HG02870 (cell line): Measurements from ENCODE around the gene GRM4.

Source experiments
- ATAC-seq: cut with Tn5 transposase; IDR thresholded peaks from one replicate; pipeline ENCODE4 v1.9.1; 2021; ENCODE audit warnings: mild to moderate bottlenecking, moderate library complexity; ENCODE audit not compliant: unreplicated experiment

The GRM4 gene

DNA sequence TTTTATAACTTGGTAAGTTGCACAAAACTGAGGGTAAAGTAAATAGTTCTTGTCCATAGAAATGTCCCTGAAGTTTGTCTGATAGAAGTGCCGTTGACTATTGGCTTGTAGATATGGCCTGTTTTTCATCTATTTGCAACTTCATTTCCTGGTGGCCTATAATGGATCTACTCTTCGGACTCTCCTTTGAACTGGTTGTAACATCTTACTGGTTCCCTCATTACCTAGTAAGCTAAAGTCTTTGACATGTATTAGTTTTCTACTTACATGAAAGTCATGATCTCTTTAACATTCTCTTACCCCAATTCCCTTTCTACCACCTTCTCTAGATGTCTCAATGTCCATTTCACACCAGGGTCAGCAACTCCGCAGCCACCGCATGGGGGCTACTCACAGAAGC, 146.3 kb downstream of the GRM4 start:
- ATAC-seq, result no peak

- ATAC-seq, result no peak
Measured at GRCh38 chr6:33998660-33999059, 147.2 kb downstream of the GRM4 start.

DNA sequence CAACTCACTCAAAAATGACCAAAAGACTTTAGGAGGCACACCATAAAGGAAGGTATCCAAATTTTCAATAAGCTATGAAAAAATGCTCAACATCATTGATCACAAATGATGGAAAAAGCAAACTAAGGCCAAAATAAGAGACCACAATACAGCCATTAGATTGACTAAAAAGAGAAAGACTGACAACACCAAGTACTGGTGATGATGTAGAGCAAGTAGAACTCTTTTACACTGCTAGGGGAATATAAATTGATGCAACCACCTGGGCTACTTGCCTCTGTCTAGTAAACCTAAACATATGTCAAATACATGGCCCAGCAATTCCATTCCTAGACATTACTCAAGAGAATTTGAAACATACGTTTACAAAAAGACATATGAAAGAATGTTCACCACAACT, 148.6 kb downstream of the GRM4 start:
- no peak for ATAC-seq

DNA sequence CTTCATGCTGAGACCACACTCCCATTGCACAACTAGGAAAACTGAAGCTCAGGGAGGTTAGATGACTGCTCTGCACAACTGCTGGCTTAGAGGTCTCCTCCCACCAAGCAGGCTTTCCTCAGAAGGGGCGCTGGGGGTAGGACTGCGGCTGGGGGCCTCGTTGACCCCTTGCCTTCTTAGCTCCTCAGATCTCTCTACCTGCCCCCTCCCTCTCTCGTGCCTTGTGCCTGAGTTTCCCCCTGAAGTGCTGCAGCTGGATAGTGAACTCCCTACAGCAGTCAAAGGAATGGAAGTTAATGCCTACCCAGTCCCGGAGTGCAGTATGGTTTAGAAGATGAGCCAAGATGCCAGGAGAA, 149.8 kb downstream of the GRM4 start:
- ATAC-seq, result no peak

DNA sequence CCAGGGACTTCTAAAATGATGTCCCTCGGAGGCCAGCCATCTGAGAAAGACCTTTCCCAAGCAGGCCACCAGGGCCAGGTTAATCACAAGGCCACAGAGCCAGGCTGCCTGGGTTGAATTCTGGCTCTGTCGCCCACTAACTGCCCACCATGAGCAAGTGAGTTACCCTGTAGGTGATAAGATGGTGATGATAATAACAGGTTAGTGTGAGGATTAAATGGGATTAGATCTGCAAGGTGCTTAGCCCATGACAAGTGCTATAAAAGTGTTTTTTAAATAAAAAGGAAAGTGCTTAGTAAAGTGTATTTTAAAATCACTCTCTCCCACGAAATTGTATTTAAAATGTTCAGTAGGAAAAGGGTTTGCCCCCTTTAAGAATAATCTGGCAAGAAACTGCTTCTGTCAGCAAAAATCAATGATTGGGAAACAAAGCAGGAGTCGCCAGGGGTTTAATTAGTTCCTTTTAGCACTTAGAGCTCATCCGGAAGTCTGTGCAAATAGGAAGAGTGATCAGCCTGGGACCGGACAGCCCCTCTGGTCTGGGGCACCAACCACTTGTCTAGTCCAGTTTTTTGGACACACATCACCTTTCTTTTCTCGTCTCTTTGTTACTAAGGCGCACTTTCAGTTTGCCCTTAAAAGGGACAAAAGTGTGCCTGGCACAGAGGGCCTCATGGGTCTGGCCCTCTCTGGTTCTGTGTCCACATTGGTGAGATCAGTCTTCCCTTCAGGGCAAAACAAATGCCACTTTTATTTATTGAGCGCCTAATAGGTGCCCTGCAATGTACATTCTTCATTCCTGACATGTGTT, 150.4 kb downstream of the GRM4 start:
- ATAC-seq, result no peak

GRCh38 chr6:33994472-33995308, 151.2 kb downstream of the GRM4 start:
- no peak for ATAC-seq

GRCh38 chr6:33993653-33994471, 152.0 kb downstream of the GRM4 start:
- ATAC-seq, result no peak

DNA sequence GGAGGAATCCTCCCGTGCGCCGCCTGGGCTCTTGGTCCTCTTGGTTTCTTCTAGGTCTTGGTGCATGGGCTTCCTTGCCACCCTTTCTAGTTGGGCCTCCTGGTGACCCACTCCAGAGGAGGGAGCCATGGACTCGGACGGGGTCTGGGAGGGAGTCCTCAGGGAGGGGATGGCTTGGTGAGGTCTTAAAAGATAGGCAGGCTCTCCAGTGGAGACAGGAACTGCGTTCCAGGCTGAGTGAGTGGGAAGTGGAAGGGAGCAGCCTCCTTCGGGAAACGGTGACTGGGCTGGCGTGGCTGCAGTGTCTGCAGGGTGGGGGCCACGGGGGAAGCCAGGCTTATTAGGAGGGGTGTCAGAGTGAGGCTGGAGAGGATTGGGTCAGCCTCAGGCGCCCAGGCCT, 152.8 kb downstream of the GRM4 start:
- no peak for ATAC-seq

GRCh38 chr6:33992191-33992590, 153.7 kb downstream of the GRM4 start:
- no peak for ATAC-seq

GRCh38 chr6:33991610-33992009, 154.3 kb downstream of the GRM4 start:
- ATAC-seq, result no peak

DNA sequence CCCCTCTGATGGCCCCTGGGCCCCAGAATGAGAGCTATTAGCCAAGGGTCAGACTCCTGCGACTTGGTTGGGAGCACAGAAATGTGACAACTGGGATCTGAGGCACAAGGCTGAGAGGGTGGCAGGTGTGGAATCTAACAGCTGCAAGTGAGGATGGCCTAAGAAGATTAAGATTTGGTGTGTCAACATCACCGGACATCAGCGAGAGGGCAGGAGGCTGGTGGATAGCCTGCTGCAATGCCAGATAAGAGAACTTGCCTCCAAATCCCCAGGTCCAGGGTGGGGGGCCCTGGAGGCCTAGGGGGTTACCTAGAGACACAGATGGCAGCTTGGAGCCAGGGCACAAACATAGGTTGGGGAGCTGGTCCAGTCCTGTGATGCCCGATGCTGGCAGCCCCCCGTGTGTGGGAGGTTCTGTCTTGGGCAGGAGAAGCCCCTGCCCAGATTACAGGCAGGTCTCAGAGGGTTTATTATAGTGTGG, 155.8 kb downstream of the GRM4 start:
- no peak for ATAC-seq

GRCh38 chr6:33989016-33989854, 156.7 kb downstream of the GRM4 start:
- ATAC-seq, result no peak

GRCh38 chr6:33988121-33989015, 157.5 kb downstream of the GRM4 start:
- no peak for ATAC-seq

GRCh38 chr6:33987531-33988021, 158.3 kb downstream of the GRM4 start:
- ATAC-seq, result no peak

DNA sequence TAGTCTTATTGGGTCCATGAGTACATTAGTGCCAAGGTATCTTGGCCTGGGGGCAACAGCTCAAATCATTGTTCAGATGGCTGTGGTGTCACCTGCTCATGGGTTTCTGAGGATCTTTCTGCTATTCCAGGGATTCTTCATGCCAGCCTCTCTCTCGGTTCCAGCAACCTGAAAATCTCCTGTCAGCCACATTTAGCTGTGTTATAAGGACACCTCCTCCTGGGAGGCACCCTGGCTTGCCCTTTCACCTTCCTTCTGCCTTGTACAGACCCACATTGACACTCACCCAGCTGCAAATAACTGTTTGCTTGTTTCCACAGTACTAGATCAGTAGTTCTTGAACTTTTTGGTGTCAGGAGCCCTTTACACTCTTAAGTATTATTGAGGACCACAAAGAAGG, 159.9 kb downstream of the GRM4 start:
- ATAC-seq, result no peak

DNA sequence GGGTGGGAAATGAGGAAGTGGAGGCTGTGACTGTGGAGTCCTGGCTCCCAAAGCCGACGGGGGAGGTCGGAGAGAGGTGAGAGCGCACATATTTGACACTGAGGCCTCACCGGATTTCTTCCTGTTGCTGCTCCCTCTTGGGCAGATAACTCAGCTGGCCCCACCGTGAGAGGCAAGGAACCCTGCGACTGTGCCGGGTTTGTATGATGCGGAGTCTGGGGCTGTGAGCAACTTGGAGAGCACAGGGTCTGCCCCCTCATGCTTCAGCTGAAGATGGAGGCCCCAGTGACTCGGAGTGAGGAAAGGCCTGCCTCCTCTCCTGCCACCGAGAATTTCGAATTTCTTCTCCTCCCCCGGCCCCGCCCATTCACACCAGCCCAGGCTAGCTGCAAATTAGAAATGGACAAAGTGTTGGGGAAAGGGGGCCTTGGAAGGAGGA, 160.6 kb downstream of the GRM4 start:
- ATAC-seq, result no peak

- no peak for ATAC-seq
Measured at GRCh38 chr6:33984466-33985312, 161.2 kb downstream of the GRM4 start.
